Esophagus muscularis mucosa (tissue), 4 donors: Measurements from ENCODE around the gene DLK2. TPM values are rescaled to one million over a fixed set of nuclear protein-coding genes. Genes with fewer than 3 reads are reported as not detected.
"Not testable (repeated sequence)": the region's sequence is repeated elsewhere in the genome, so short reads cannot be mapped to it uniquely, and the experiment has no call there.

Experiments used
- DNase-seq: peaks from one replicate; pipeline ENCODE4 v3.0.0-alpha.2; 2017; ENCODE audit errors: extremely low spot score
- H3K27ac ChIP-seq, 4 donors: fragments of 200-600 bp; sonication (generic); replicated peaks in 1 of 4; 1 replicate in 3 of 4; 2 replicates in 1 of 4; pipeline ENCODE4 v1.5.1; 2016 to 2019; ENCODE audit warnings: mild to moderate bottlenecking in 1 of 4
- H3K27me3 ChIP-seq, 4 donors: fragments of 200-600 bp; sonication (generic); one replicate each; pipeline versions ENCODE4 v1.5.1 to v1.6.0; 2016 to 2019
- H3K36me3 ChIP-seq, 4 donors: fragments of 200-600 bp; sonication (generic); one replicate each; pipeline ENCODE4 v1.5.1; 2016 to 2019
- H3K4me1 ChIP-seq, 4 donors: fragments of 200-600 bp; sonication (generic); one replicate each; pipeline ENCODE4 v1.5.1; 2016 to 2019
- H3K4me3 ChIP-seq, 4 donors: fragments of 200-600 bp; sonication (generic); 1 replicate in 2 of 4; 2 replicates in 2 of 4; pipeline ENCODE4 v1.5.1; 2016 to 2019; ENCODE audit warnings: mild to moderate bottlenecking in 4 of 4, moderate library complexity in 1 of 4
- H3K9me3 ChIP-seq, 4 donors: fragments of 200-600 bp; sonication (generic); 1 replicate in 3 of 4; 2 replicates in 1 of 4; pipeline ENCODE4 v1.5.1; 2016 to 2019
- CTCF ChIP-seq, 3 experiments: fragments of 200-600 bp in 2 of 3; fragments of 450-650 bp in 1 of 3; sonication (generic) in 2 of 3; IDR thresholded peaks; one replicate each; pipeline ENCODE4 v1.5.1; 2017 to 2019; ENCODE audit warnings: antibody characterized with exemption in 3 of 3, mild to moderate bottlenecking in 2 of 3, moderate library complexity in 1 of 3
- EP300 ChIP-seq: sonication (generic); formaldehyde crosslinking; IDR thresholded peaks from one replicate; pipeline ENCODE4 v1.6.1; 2017; ENCODE audit warnings: antibody characterized with exemption
- POLR2A ChIP-seq: fragments of 450-650 bp; IDR thresholded peaks from one replicate; pipeline ENCODE4 v1.6.1; 2017; ENCODE audit warnings: antibody characterized with exemption, moderate library complexity, mild to moderate bottlenecking, low read depth
- POLR2AphosphoS5 ChIP-seq, 2 donors: sonication (generic); formaldehyde crosslinking; IDR thresholded peaks; one replicate each; pipeline ENCODE4 v1.6.1; 2017; ENCODE audit warnings: antibody characterized with exemption in 2 of 2
- WGBS: methylation state at CpG from one replicate; pipeline ENCODE4 v1.1.5; 2018; 5-methylcytosine and 5-hydroxymethylcytosine counted together
- intact Hi-C: fragments of 100-400 bp; cut with DNase I; formaldehyde crosslinking; loops from one replicate; pipeline ENCODE4 v1.15.1; 2023
- total RNA-seq, 4 donors: library from RNA; depleted of rRNA; stranded (reverse); fragments of >200 nt; gene quantifications; one replicate each; pipeline versions ENCODE4 v1.1.0 to v1.2.1, GENCODE V29; 2016

Gene DLK2
- total RNA-seq, 4 donors from 2014 or later: 0.32 to 0.33 TPM; not detected in 2

- Histone ChIP-seq H3K9me3 (no peaks in the 10 kb centered on the region), H3K4me3 (peak overlapping the region; percentile 77 to 88 (median 85)), H3K27ac (peak overlapping the region; percentile 82 to 92 (median 88)), H3K27me3 (no peaks in the 10 kb centered on the region), H3K36me3 (peaks cover 0 to 21% (median 17%) of the 10 kb centered on the region in 4 donors), H3K4me1 (peaks cover 14 to 41% (median 26%) of the 10 kb centered on the region in 4 donors)
- DNase-seq: no peak
- intact Hi-C loops: loop anchor here (5.0 kb wide), 1 partner anchor 56 kb away; no protein-coding TSS in a partner anchor
- 19% methylated on average over 12 of the region's 12 CpGs for WGBS
- no peak for TF ChIP-seq POLR2AphosphoS5 (IDR thresholded peaks at IDR 0.05)
- TF ChIP-seq EP300: no peak
- no peak for TF ChIP-seq POLR2A
- TF ChIP-seq CTCF (IDR thresholded peaks at IDR 0.05): no peak
Measured at GRCh38 chr6:43428112-43428570, 27.2 kb downstream of the DLK2 start.

GRCh38 chr6:43427406-43428111, 27.8 kb downstream of the DLK2 start, which contains the start of gene ABCC10:
Gene ABCC10 (plus strand): TSS chr6:43427541. CDS start chr6:43427979, 438 bp downstream.
- Histone ChIP-seq H3K27me3 (no peaks in the 10 kb centered on the region), H3K9me3 (no peaks in the 10 kb centered on the region), H3K27ac (peak within 1 kb of the TSS; percentile 82 to 92 (median 88)), H3K4me3 (peak within 1 kb of the TSS; percentile 77 to 88 (median 85)), H3K36me3 (peaks cover 0 to 15% (median 11%) of the 10 kb centered on the region in 4 donors), H3K4me1 (peaks cover 14 to 35% (median 26%) of the 10 kb centered on the region in 4 donors)
- WGBS: 3% methylated on average over 22 of the region's 49 CpGs
- intact Hi-C loops: loop anchor here (5.0 kb wide), 1 partner anchor 55 kb away; no protein-coding TSS in a partner anchor
- peak; percentile 98 for DNase-seq
- peak; percentile 77 to 94 for TF ChIP-seq POLR2AphosphoS5 (IDR thresholded peaks at IDR 0.05)
- no peak for TF ChIP-seq EP300
- peak; percentile 4 for TF ChIP-seq POLR2A
- peak; percentile 15 to 46 (median 44) for TF ChIP-seq CTCF (IDR thresholded peaks at IDR 0.05)

GRCh38 chr6:43426928-43427405, 28.4 kb downstream of the DLK2 start:
- Histone ChIP-seq H3K27ac (peak overlapping the region; percentile 82 to 92 (median 88)), H3K27me3 (no peaks in the 10 kb centered on the region), H3K36me3 (peaks cover 0 to 10% (median 5%) of the 10 kb centered on the region in 4 donors), H3K9me3 (no peaks in the 10 kb centered on the region), H3K4me3 (peak overlapping the region; percentile 77 to 88 (median 85)), H3K4me1 (peaks cover 14 to 33% (median 26%) of the 10 kb centered on the region in 4 donors)
- 42% methylated on average over 23 of the region's 23 CpGs for WGBS
- no peak for TF ChIP-seq CTCF (IDR thresholded peaks at IDR 0.05)
- TF ChIP-seq EP300: no peak
- no peak for TF ChIP-seq POLR2A
- no peak for TF ChIP-seq POLR2AphosphoS5 (IDR thresholded peaks at IDR 0.05)
- intact Hi-C loops: loop anchor here (5.0 kb wide), 1 partner anchor 55 kb away; no protein-coding TSS in a partner anchor
- DNase-seq: no peak

- intact Hi-C loops: loop anchor here (5.0 kb wide), 1 partner anchor 53 kb away; no protein-coding TSS in a partner anchor
- H3K4me1 ChIP-seq: peaks cover 14 to 28% (median 25%) of the 10 kb centered on the region in 4 donors
- H3K27me3 ChIP-seq, H3K4me3 ChIP-seq, H3K27ac ChIP-seq, H3K36me3 ChIP-seq, H3K9me3 ChIP-seq, DNase-seq: not testable (repeated sequence)
- WGBS: 95% methylated on average over 15 of the region's 33 CpGs
Measured at GRCh38 chr6:43425083-43425482, 30.3 kb downstream of the DLK2 start.

- no peak overlapping the region for H3K27ac ChIP-seq
- DNase-seq: no peak
- H3K4me1 ChIP-seq: peaks cover under 1 to 3% (median 2%) of the 10 kb centered on the region in 4 donors
- WGBS: 84% methylated on average over 3 of the region's 3 CpGs
- H3K9me3 ChIP-seq: no peaks in the 10 kb centered on the region
- TF ChIP-seq EP300 (no peak), POLR2AphosphoS5 (IDR thresholded peaks at IDR 0.05) (no peak), POLR2A (no peak), CTCF (IDR thresholded peaks at IDR 0.05) (no peak)
- H3K4me3 ChIP-seq: no peak overlapping the region
- H3K36me3 ChIP-seq: no peaks in the 10 kb centered on the region
- intact Hi-C loops: no loop called here
- H3K27me3 ChIP-seq: no peaks in the 10 kb centered on the region
Measured at GRCh38 chr6:43421831-43422230, 33.5 kb downstream of the DLK2 start.
